Kidney tubule cell (primary cell): ENCODE data around the gene SCFD2.
"Not testable (repeated sequence)": the region's sequence is repeated elsewhere in the genome, so short reads cannot be mapped to it uniquely, and the experiment has no call there.

Experiments used
- DNase-seq: peaks from one replicate; pipeline ENCODE4 v3.0.0-alpha.2; 2018; ENCODE audit warnings: low spot score

SCFD2 gene

GRCh38 chr4:53186714-53187358, 179.0 kb downstream of the SCFD2 start:
- DNase-seq, result peak; percentile 45

GRCh38 chr4:53185869-53186585, 179.8 kb downstream of the SCFD2 start:
- no peak for DNase-seq

GRCh38 chr4:53183754-53184153, 182.1 kb downstream of the SCFD2 start:
- no peak for DNase-seq

DNA sequence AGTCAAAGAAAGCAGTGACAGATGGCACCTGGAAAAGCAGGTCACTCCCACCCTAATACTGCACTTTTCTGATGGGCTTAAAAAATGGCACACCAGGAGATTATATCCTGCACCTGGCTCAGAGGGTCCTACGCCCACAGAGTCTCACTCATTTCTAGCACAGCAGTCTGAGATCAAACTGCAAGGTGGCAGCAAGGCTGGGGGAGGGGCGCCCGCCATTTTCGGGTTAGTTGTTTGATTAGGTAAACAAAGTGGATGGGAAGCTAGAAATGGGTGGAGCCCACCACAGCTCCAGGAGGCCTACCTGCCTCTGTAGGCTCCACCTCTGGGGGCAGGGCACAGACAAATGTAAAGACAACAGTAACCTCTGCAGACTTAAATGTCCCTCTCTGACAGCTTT, 188.1 kb downstream of the SCFD2 start:
- DNase-seq, result not testable (repeated sequence)

DNA sequence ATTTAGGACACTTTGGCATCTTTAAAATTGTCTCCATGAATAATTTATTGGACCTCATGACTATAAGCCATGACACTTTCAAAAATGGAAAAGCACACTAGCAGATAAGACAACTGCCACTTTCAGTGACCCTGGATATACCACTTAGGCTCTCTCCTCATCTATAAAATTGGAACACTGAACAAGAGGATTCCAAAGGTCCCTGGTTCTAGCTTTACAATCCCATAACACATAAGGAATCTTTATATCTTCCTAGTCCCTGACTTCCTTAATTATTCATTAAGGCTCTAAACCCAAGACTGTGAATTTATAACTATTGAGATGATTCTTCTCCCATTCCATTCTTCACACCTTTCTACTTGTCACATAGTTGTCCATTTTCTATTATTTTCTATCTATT, 190.2 kb downstream of the SCFD2 start:
- DNase-seq, result no peak

- DNase-seq, result no peak
Measured at GRCh38 chr4:53174823-53175222, 191.0 kb downstream of the SCFD2 start.

GRCh38 chr4:53173576-53173975, 192.3 kb downstream of the SCFD2 start:
- DNase-seq, result no peak

DNA sequence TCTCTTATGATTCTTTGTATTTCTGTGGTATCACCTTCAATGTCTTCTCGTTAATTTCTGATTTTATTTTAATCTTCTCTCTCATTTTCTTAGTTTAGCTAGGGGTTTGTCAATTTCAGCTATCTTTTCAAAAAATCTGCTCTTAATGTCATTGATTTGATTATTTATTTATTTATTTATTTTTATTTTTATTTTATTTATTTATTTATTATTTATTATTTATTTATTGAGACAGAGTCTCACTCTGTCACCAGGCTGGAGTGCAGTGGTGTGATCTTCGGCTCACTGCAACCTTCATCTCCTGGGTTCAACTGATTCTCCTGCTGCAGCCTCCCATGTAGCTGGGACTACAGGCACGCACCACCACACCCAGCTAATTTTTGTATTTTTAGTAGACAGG, 194.1 kb downstream of the SCFD2 start:
- DNase-seq, result no peak

GRCh38 chr4:53169695-53170617, 195.9 kb downstream of the SCFD2 start:
- no peak for DNase-seq

DNA sequence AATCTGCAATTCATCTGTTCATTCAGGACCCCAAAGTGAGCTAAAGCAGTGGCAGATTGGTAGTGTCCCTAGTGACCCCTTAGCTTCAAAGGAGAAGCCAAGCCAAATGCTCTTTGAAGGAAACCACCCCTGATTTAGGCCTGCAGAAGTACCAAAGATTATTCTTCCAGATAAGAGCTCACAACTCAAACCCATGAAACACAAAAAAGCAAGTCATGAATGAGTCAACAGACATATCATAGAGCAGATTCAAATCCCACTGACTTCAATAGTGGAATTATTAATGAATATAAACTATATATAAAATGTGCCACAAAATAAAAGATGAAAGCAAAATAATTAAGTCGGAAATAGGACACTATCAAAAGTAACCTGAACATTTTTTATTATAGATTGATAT, 197.6 kb downstream of the SCFD2 start:
- DNase-seq, result no peak

- no peak for DNase-seq
Measured at GRCh38 chr4:53162969-53163368, 202.9 kb downstream of the SCFD2 start.

DNA sequence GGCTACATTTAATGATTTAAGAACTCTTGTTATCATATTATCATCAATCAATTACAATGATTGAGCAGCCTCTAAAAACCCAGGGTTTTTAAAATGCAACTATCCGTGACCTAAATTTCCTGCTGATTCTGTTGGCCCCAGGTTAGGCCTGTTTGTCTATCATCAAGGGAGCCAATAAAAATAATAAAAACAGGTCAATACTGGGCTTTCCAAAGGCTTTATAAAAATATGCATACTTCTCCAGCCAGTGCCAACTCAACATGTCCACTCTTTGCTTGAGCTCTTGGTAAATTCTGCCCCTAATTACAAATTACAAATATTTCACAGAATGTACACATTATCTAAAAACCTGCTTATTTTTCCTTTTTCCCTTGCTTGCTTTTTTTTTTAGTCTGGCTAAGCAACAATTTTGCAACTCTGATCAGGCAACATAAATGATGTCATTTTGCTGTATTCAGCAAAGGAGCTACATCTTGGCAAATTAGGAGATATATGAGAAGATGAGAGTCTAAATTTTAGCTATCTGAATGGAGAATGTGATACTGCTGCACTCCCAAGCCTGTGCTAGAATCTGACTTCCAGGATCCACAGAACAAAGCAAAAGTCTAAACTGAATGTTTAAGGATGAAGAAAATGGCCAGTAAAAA, 204.0 kb downstream of the SCFD2 start:
- no peak for DNase-seq

- DNase-seq, result no peak
Measured at GRCh38 chr4:53161051-53161786, 204.6 kb downstream of the SCFD2 start.

DNA sequence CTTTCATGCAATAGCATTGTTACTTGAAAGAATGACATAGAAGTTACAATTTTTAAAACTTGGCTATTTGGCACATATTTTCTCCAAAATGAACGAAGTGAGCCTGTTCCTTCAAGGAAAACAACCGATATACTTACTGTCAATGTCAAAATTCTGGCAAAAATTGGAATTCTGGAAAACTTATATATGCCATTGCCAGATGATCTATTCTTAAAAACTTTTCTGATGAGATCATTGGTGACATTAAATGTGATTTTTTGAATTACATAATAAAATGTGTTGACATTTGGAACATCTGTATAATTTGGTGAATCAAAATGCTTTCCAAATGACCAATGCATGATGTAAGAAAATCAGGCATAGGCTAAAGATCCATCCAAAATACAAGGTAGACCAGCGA, 209.0 kb downstream of the SCFD2 start:
- DNase-seq, result no peak

DNA sequence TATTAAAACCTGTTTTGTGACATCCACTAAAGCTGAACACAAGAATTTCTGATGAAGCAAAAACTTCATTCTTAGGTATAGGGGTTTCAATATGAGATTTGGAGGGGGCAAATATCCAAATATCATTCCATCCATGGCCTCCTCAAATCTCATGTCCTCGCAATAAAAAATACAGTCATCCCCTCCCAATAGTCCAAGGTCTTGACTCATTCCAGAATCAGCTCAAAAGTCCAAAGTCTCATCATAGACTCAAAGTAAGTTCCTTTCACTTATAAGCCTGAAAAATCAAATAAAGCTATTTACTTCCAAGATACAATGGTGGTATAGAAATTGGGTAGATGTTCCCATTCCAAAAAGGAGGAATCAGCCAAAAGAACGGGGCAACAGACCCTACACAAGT, 213.4 kb downstream of the SCFD2 start:
- no peak for DNase-seq

GRCh38 chr4:53151489-53151788, 214.4 kb downstream of the SCFD2 start:
- DNase-seq, result no peak

DNA sequence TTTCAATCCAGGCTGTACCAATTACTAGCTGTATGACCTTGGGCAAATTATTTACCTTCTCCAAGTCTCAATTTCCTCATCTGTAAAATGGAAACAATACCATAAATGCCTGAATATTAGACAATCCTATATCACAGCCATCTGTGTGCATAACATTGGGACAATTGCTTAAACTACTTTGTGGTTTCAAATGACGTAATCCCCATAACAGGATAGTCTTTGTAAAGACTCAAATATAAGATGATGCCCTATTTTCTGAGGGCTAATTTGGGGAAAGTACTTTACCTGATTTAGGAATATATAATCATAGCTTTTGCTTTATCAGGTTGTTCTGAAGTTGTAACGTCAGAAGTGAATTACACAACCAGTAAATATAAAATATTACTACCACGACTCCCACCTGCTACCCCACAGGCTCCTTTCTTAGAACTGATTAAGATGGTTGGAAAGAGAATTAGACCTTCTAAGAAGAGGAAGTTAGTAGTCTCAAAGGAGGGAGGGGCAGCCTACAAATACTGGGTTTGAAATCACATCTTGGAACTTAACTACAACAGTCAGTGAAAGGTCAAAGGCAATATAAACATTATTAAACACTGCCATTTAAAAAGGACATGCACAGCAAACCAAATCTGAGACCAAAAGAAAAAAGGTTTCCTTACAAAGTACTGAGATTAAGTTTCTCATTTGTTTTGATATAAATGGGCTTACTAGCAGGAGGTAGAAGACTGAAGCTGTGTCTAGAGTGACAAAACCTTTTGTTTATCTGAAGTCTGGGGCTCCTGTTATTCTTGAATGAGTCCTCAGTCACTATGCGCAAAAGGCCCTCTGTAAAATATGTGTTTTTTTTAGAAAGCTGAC, 215.0 kb downstream of the SCFD2 start:
- no peak for DNase-seq

DNA sequence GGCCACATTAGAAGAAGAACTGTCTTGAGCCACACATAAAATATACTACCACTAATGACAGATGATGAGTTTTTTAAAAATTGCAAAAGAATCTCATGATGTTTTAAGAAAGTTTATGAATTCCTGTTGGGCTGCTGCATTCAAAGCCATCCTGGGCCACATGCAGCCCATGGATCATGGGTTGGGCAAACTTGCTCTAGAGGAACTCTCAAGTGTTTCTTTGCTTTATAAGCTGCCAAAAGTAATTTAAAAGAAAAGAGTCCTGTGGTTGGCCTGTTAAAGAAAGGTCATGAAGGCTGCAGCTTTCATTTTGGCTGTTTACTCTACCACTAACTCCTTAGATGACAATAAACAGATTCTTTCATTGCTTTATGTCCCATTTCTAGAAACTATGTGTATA, 218.2 kb downstream of the SCFD2 start:
- DNase-seq, result no peak

- DNase-seq, result no peak
Measured at GRCh38 chr4:53147197-53147596, 218.7 kb downstream of the SCFD2 start.

GRCh38 chr4:53141308-53141707, 224.6 kb downstream of the SCFD2 start:
- DNase-seq, result no peak

DNA sequence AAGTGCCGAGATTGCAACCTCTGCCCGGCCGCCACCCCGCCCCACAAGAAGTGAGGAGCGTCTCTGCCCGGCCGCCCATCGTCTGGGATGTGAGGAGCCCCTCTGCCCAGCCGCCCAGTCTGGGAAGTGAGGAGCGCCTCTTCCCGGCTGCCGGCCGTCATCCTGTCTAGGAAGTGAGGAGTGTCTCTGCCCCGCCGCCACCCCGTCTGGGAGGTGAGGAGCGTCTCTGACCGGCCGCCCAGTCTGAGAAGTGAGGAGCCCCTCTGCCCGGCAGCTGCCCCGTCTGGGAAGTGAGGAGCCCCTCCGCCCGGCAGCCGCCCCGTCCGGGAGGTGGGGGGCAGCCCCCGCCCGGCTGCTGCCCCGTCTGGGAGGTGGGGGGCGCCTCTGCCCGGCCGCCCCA, 226.6 kb downstream of the SCFD2 start:
- not testable (repeated sequence) for DNase-seq
